A549 (cell line): ENCODE data around the gene APC. TPM values are rescaled to one million over a fixed set of nuclear protein-coding genes. Genes with fewer than 3 reads are reported as not detected.

Source experiments
- ATAC-seq, 2 experiments: fragments of 200-7000 bp in 1 of 2; fragments of >200 bp in 1 of 2; cut with Nextera tagmentation in 1 of 2; cut with Tn5 transposase in 1 of 2; 3 replicates each; pipeline versions ENCODE4 v1.8.0 to v1.9.1; 2018 to 2020; ENCODE audit warnings: mild to moderate bottlenecking in 1 of 2, moderate library complexity in 1 of 2
- CTCF ChIA-PET: fragments of 300-600 bp; sonication (Branson Sonifier 250); formaldehyde crosslinking; extraction: SDS; loops from one replicate; lab custom pipeline; 2021; ENCODE audit warnings: antibody characterized with exemption, inconsistent platforms; lab: Yijun Ruan, JAX
- POLR2A ChIA-PET: fragments of 350-600 bp; formaldehyde crosslinking; extraction: SDS; loops from one replicate; lab custom pipeline; 2021; ENCODE audit warnings: antibody characterized with exemption, inconsistent platforms; lab: Yijun Ruan, JAX
- DNase-seq, 2 experiments: peaks; one replicate each; pipeline versions ENCODE4 v3.0.0 to v3.0.0-alpha.2; 2011 to 2016; ENCODE audit warnings: low read depth in 1 of 2, low spot score in 1 of 2
- FAIRE-seq: peaks from 2 replicates; lab custom pipeline; 2011; peaks lifted over from hg19 to GRCh38; lab: Jason Lieb, UNC
- H3K27ac ChIP-seq, 2 experiments: fragments of >200 bp; sonication (Bioruptor Twin); formaldehyde crosslinking; 3 replicates each; pipeline ENCODE4 v1.5.1; 2016 to 2017
- H3K4me1 ChIP-seq: fragments of >200 bp; sonication (Bioruptor Twin); formaldehyde crosslinking; 3 replicates; pipeline ENCODE4 v1.6.1; 2016
- H3K4me2 ChIP-seq: fragments of >200 bp; sonication (Bioruptor Twin); formaldehyde crosslinking; 3 replicates; pipeline ENCODE4 v1.6.1; 2016
- H3K4me3 ChIP-seq: fragments of >200 bp; sonication (Bioruptor Twin); formaldehyde crosslinking; 3 replicates; pipeline ENCODE4 v1.5.1; 2016
- H3K9me3 ChIP-seq: fragments of >200 bp; sonication (Bioruptor Twin); formaldehyde crosslinking; 3 replicates; pipeline ENCODE4 v1.6.1; 2016
- CTCF ChIP-seq: fragments of >200 bp; sonication (Bioruptor Twin); formaldehyde crosslinking; IDR thresholded peaks from 3 replicates; pipeline ENCODE4 v1.5.1; 2016
- E2F6 ChIP-seq: IDR thresholded peaks from 2 replicates; pipeline ENCODE4 v1.6.1; 2012; ENCODE audit warnings: low read depth, borderline replicate concordance
- EHF ChIP-seq: fragments of 250-450 bp; sonication (Bioruptor Pico); IDR thresholded peaks from 2 replicates; pipeline ENCODE4 v1.5.0; 2020; ENCODE audit warnings: mild to moderate bottlenecking
- EHMT2 ChIP-seq: fragments of 200-600 bp; sonication (generic); IDR thresholded peaks from 2 replicates; pipeline ENCODE4 v1.6.1; 2016; ENCODE audit warnings: antibody characterized with exemption, low read depth, mild to moderate bottlenecking, moderate library complexity
- ESRRA ChIP-seq: fragments of 150-350 bp; IDR thresholded peaks from 2 replicates; pipeline ENCODE4 v1.6.1; 2014; ENCODE audit warnings: mild to moderate bottlenecking, low read length, borderline replicate concordance
- GATA3 ChIP-seq: IDR thresholded peaks from 2 replicates; pipeline ENCODE4 v1.6.1; 2012; ENCODE audit warnings: borderline replicate concordance
- HOXA7 ChIP-seq: fragments of 250-450 bp; sonication (Bioruptor Pico); IDR thresholded peaks from 2 replicates; pipeline ENCODE4 v1.5.0; 2020; ENCODE audit warnings: mild to moderate bottlenecking, moderate library complexity
- HOXB13 ChIP-seq: fragments of 250-450 bp; sonication (Bioruptor Pico); IDR thresholded peaks from 2 replicates; pipeline ENCODE4 v1.5.0; 2020; ENCODE audit warnings: low read depth, mild to moderate bottlenecking, moderate library complexity
- RCOR1 ChIP-seq: fragments of 150-350 bp; IDR thresholded peaks from 2 replicates; pipeline ENCODE4 v1.6.1; 2014; ENCODE audit warnings: antibody characterized with exemption, low read length, low read depth
- REST ChIP-seq: fragments of 200-600 bp; sonication (generic); IDR thresholded peaks from 2 replicates; pipeline ENCODE4 v1.6.1; 2016; ENCODE audit warnings: antibody characterized with exemption, mild to moderate bottlenecking, moderate library complexity
- RFX5 ChIP-seq: fragments of 450-650 bp; IDR thresholded peaks from 2 replicates; pipeline ENCODE4 v1.7.1; 2014; ENCODE audit warnings: antibody characterized with exemption, mild to moderate bottlenecking, moderate library complexity
- SMC3 ChIP-seq: fragments of >200 bp; sonication (Bioruptor Twin); formaldehyde crosslinking; IDR thresholded peaks from 3 replicates; pipeline ENCODE4 v1.6.1; 2018; ENCODE audit warnings: inconsistent platforms
- WGBS: methylation state at CpG from one replicate; pipeline ENCODE4 v1.1.6; 2017; ENCODE audit errors: missing lambda C conversion rate; 5-methylcytosine and 5-hydroxymethylcytosine counted together
- polyA plus RNA-seq, 4 experiments: library from polyadenylated mRNA; depleted of rRNA in 3 of 4; stranded (reverse); fragments of >200 nt; fragmentation: RNase III in 1 of 4; extraction: RNeasy Plus Mini Kit Qiagen cat#74134 plus additional on column Dnase treatment in 1 of 4; gene quantifications; 2 replicates in 3 of 4; 3 replicates in 1 of 4; pipeline ENCODE4 v1.2.3, GENCODE V29; 2011 to 2017
- TF ChIP-seq, protein P1 (sequence below): fragments of >200 bp; sonication (Bioruptor Twin); formaldehyde crosslinking; IDR thresholded peaks from 3 replicates; pipeline ENCODE4 v1.6.1; 2016
- TF ChIP-seq, protein P2 (sequence below): fragments of 450-650 bp; IDR thresholded peaks from 2 replicates; pipeline ENCODE4 v1.6.1; 2014; ENCODE audit warnings: antibody characterized with exemption

APC gene
- polyA plus RNA-seq, 2 of the 4 experiments (the other 2 are of a cell fraction) = 10.6 to 21.2 TPM

GRCh38 chr5:112757468-112758208 is 20.0 kb downstream of the APC start (continued):
- TF ChIP-seq, protein P1, sequence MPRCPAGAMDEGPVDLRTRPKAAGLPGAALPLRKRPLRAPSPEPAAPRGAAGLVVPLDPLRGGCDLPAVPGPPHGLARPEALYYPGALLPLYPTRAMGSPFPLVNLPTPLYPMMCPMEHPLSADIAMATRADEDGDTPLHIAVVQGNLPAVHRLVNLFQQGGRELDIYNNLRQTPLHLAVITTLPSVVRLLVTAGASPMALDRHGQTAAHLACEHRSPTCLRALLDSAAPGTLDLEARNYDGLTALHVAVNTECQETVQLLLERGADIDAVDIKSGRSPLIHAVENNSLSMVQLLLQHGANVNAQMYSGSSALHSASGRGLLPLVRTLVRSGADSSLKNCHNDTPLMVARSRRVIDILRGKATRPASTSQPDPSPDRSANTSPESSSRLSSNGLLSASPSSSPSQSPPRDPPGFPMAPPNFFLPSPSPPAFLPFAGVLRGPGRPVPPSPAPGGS = no peak
- TF ChIP-seq EHF (CRISPR knock-in tag) = no peak
- no peak for TF ChIP-seq HOXA7
- no peak for TF ChIP-seq ESRRA
- TF ChIP-seq CTCF = peak; percentile 84
- TF ChIP-seq RFX5 = no peak
- no peak for TF ChIP-seq RCOR1
- no peak for TF ChIP-seq EHMT2
- no peak for TF ChIP-seq HOXB13 (CRISPR knock-in tag)
- peak; percentile 82 for TF ChIP-seq SMC3
- no peak for TF ChIP-seq GATA3

DNA sequence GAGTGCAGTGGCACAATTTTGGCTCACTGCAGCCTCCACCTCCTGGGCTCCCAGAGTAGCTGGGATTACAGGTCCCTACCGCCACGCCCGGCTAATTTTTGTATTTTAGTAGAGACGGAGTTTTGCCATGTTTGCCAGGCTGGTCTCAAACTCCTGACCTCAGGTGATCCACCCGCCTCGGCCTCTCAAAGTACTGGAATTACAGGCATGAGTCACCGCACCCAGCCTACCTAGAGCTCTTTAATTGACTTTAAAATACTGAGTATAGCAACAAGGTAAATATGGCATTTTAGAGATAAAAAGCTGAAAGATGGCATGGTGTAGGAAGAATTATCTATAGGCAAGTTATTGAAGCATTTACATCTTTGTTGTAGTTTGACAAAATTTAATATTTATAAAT is 21.0 kb downstream of the APC start:
- FAIRE-seq (no peak), DNase-seq (no peak)
- no peaks in the 10 kb centered on the region for H3K9me3 ChIP-seq
- CTCF ChIA-PET = interaction anchor here (0.5 to 5.3 kb wide), 17 partner anchors 9 to 594 kb away, joined by 3 to 125 read pairs (median 8); no protein-coding TSS in a partner anchor
- TF ChIP-seq REST = no peak
- TF ChIP-seq, protein P2, sequence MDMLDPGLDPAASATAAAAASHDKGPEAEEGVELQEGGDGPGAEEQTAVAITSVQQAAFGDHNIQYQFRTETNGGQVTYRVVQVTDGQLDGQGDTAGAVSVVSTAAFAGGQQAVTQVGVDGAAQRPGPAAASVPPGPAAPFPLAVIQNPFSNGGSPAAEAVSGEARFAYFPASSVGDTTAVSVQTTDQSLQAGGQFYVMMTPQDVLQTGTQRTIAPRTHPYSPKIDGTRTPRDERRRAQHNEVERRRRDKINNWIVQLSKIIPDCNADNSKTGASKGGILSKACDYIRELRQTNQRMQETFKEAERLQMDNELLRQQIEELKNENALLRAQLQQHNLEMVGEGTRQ = no peak
- TF ChIP-seq GATA3 = no peak
- no peak for TF ChIP-seq E2F6
- TF ChIP-seq, all 56 proteins: peak for 0
- no peak overlapping the region for H3K4me2 ChIP-seq
- no peak overlapping the region for H3K4me3 ChIP-seq
- ATAC-seq = no peak
- H3K27ac ChIP-seq = no peak overlapping the region
- POLR2A ChIA-PET = no interaction called here
- WGBS = 76% methylated on average over 7 of the region's 7 CpGs
- H3K4me1 ChIP-seq = peaks cover 20% of the 10 kb centered on the region
